ENCODE measurements around the gene PPFIA1.

DNA sequence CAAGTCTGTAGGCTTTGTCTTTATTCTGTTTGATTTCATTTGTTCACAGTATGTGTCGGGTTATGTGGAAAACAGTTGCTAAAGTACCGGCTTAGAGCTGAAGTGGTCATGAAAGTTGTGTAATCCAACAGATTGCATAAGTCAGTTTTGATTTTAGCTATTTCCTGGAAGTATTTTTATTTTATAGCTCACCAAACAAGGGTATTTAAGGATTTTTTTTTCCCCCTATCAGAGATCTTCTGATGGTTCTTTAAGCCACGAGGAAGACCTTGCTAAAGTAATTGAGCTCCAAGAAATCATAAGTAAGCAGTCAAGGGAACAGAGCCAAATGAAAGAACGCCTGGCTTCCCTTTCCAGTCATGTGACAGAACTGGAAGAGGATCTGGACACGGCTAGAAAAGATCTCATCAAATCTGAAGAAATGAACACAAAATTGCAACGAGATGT, 55.9 kb downstream of the PPFIA1 start:
- TF ChIP-seq, protein P1, sequence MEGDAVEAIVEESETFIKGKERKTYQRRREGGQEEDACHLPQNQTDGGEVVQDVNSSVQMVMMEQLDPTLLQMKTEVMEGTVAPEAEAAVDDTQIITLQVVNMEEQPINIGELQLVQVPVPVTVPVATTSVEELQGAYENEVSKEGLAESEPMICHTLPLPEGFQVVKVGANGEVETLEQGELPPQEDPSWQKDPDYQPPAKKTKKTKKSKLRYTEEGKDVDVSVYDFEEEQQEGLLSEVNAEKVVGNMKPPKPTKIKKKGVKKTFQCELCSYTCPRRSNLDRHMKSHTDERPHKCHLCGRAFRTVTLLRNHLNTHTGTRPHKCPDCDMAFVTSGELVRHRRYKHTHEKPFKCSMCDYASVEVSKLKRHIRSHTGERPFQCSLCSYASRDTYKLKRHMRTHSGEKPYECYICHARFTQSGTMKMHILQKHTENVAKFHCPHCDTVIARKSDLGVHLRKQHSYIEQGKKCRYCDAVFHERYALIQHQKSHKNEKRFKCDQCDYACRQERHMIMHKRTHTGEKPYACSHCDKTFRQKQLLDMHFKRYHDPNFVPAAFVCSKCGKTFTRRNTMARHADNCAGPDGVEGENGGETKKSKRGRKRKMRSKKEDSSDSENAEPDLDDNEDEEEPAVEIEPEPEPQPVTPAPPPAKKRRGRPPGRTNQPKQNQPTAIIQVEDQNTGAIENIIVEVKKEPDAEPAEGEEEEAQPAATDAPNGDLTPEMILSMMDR (IDR thresholded peaks at IDR 0.05; ENCODE audit: low read depth, low read length) = no peak
- TF ChIP-seq EZH2phosphoT487 (IDR thresholded peaks at IDR 0.05; ENCODE audit: low read depth) = no peak
